DOHH2 (cell line): ENCODE data around the gene ZMAT3.

Experiments used
- H3F3A ChIP-seq: fragments of 200-600 bp; sonication (generic), shearing (Covaris generic); 2 replicates; pipeline ENCODE4 v1.6.0; 2016; ENCODE audit warnings: antibody characterized with exemption, mild to moderate bottlenecking; ENCODE audit not compliant: control insufficient read depth, insufficient read depth
- H3K27ac ChIP-seq: fragments of 200-600 bp; sonication (generic); 2 replicates; pipeline ENCODE4 v1.5.1; 2014; ENCODE audit warnings: low read depth, mild to moderate bottlenecking, low read length, moderate library complexity
- H3K27me3 ChIP-seq: fragments of 200-600 bp; sonication (generic); 2 replicates; pipeline ENCODE4 v1.6.1; 2014; ENCODE audit warnings: mild to moderate bottlenecking, low read length, mixed read lengths; ENCODE audit not compliant: control insufficient read depth
- H3K36me3 ChIP-seq: fragments of 200-600 bp; sonication (generic); 2 replicates; pipeline ENCODE4 v1.6.1; 2014; ENCODE audit warnings: mild to moderate bottlenecking, low read length, moderate library complexity, mixed read lengths; ENCODE audit not compliant: control insufficient read depth
- H3K4me1 ChIP-seq: fragments of 200-600 bp; sonication (generic); 2 replicates; pipeline ENCODE4 v1.6.1; 2014; ENCODE audit warnings: mild to moderate bottlenecking, low read length, mixed read lengths; ENCODE audit not compliant: control insufficient read depth
- H3K4me2 ChIP-seq: fragments of 200-600 bp; sonication (generic); 2 replicates; pipeline ENCODE4 v1.6.0; 2014; ENCODE audit warnings: mild to moderate bottlenecking, low read length, moderate library complexity
- H3K4me3 ChIP-seq: fragments of 200-600 bp; sonication (generic); 2 replicates; pipeline ENCODE4 v1.5.1; 2014; ENCODE audit warnings: mild to moderate bottlenecking, low read length, mixed read lengths
- H3K79me2 ChIP-seq: fragments of 200-600 bp; sonication (generic); 2 replicates; pipeline ENCODE4 v1.6.1; 2014; ENCODE audit warnings: mild to moderate bottlenecking, low read length, mixed read lengths; ENCODE audit not compliant: control insufficient read depth
- H3K9me2 ChIP-seq: fragments of 200-600 bp; sonication (generic); replicated peaks from 2 replicates; pipeline ENCODE4 v1.6.1; 2014; ENCODE audit warnings: mild to moderate bottlenecking, low read length, mixed read lengths; ENCODE audit not compliant: control insufficient read depth
- H3K9me3 ChIP-seq: fragments of 200-600 bp; sonication (generic); 2 replicates; pipeline ENCODE4 v1.6.1; 2014; ENCODE audit warnings: antibody characterized with exemption, low read length, mixed read lengths; ENCODE audit not compliant: control insufficient read depth, insufficient read depth
- H4K20me1 ChIP-seq: fragments of 200-600 bp; sonication (generic); 2 replicates; pipeline ENCODE4 v1.6.0; 2014; ENCODE audit warnings: low read depth, mild to moderate bottlenecking, antibody characterized with exemption, low read length, moderate library complexity; ENCODE audit not compliant: control insufficient read depth, insufficient read depth
- EZH2phosphoT487 ChIP-seq: fragments of 200-600 bp; sonication (generic); IDR thresholded peaks from 2 replicates; pipeline ENCODE4 v1.6.1; 2017; ENCODE audit warnings: borderline replicate concordance, mild to moderate bottlenecking, antibody characterized with exemption, low read length, moderate library complexity, mixed read lengths
- TF ChIP-seq, protein P1 (sequence below): fragments of 200-600 bp; sonication (generic); IDR thresholded peaks from one replicate; pipeline ENCODE4 v1.5.1; 2014; ENCODE audit warnings: antibody characterized with exemption, mild to moderate bottlenecking, low read depth, low read length; ENCODE audit not compliant: poor library complexity, severe bottlenecking

ZMAT3 gene

DNA sequence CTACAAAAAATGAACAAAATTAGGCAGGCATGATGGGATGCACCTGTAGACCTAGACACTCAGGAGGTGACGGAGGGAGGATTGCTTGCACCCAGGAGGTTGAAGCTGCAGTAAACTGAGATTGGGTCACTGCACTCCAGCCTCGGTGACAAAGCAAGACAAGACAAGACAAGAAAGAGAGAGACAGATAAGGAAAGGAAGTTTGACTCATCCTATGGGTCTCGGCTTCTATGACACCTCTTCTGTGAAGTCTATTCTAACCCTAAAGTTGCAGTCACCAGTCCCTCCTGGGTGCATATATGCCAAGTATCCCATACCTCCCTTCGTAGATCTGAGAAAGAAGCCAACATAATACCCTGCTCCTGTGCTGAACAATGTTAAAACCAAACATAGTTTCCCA, 7.9 kb upstream of the ZMAT3 start:
- Histone ChIP-seq H3K4me3 (no peak overlapping the region), H3K27ac (no peak overlapping the region), H4K20me1 (no peaks in the 10 kb centered on the region), H3K9me2 (no peaks in the 10 kb centered on the region), H3F3A (peaks cover 2% of the 10 kb centered on the region; the same call in 1 of the 2 replicates), H3K79me2 (no peaks in the 10 kb centered on the region), H3K9me3 (no peaks in the 10 kb centered on the region), H3K4me1 (peaks cover 14% of the 10 kb centered on the region), H3K27me3 (no peaks in the 10 kb centered on the region), H3K4me2 (no peak overlapping the region), H3K36me3 (no peaks in the 10 kb centered on the region)
- TF ChIP-seq, protein P1, sequence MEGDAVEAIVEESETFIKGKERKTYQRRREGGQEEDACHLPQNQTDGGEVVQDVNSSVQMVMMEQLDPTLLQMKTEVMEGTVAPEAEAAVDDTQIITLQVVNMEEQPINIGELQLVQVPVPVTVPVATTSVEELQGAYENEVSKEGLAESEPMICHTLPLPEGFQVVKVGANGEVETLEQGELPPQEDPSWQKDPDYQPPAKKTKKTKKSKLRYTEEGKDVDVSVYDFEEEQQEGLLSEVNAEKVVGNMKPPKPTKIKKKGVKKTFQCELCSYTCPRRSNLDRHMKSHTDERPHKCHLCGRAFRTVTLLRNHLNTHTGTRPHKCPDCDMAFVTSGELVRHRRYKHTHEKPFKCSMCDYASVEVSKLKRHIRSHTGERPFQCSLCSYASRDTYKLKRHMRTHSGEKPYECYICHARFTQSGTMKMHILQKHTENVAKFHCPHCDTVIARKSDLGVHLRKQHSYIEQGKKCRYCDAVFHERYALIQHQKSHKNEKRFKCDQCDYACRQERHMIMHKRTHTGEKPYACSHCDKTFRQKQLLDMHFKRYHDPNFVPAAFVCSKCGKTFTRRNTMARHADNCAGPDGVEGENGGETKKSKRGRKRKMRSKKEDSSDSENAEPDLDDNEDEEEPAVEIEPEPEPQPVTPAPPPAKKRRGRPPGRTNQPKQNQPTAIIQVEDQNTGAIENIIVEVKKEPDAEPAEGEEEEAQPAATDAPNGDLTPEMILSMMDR, result no peak
- no peak for TF ChIP-seq EZH2phosphoT487

DNA sequence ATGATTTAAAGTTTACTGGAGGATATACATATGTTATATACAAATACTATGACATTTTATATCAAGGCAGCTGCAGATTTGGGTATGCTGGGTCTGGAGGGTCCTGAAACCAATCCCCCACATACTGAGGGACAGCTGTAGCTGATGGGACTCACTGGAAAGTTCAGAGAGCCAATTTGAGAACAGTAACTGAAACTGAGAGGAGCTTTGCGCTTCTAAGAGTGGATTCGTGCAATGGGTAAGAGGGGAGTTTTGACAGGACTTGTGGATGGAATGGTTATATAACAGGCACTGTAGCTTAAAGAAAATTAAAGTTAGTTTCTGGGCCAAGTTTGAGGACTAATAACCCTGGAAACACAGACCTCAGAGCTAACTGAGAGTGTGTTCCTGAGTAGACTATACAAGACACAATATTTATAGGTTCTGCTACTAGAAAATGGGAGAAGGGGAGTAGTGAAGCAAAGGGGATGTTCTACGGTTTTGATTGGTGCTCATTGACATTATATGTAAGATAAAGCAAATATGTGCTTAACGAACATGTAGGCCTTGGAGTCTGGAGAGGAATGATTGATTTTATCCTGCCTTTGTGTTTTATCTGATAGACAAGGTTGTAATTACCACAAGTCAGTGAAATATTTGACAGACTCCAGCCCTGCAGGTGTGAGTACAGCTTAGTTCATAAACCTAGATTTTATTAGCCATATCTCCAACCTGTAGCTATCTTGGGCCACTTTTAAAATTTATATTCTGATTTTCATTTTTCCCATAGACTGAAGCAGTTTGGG, 4.8 kb upstream of the ZMAT3 start:
- H4K20me1 ChIP-seq, result no peaks in the 10 kb centered on the region
- no peaks in the 10 kb centered on the region for H3K27me3 ChIP-seq
- peaks cover under 1% of the 10 kb centered on the region; the same call in 1 of the 2 replicates for H3K79me2 ChIP-seq
- H3K4me3 ChIP-seq, result no peak overlapping the region
- no peaks in the 10 kb centered on the region for H3K9me2 ChIP-seq
- no peak overlapping the region for H3K4me2 ChIP-seq
- H3K9me3 ChIP-seq, result no peaks in the 10 kb centered on the region
- H3F3A ChIP-seq, result peaks cover 10% of the 10 kb centered on the region
- H3K27ac ChIP-seq, result no peak overlapping the region
- peaks cover 26% of the 10 kb centered on the region for H3K4me1 ChIP-seq
- peaks cover under 1% of the 10 kb centered on the region; the same call in 1 of the 2 replicates for H3K36me3 ChIP-seq
- TF ChIP-seq, protein P1, result no peak
- no peak for TF ChIP-seq EZH2phosphoT487

DNA sequence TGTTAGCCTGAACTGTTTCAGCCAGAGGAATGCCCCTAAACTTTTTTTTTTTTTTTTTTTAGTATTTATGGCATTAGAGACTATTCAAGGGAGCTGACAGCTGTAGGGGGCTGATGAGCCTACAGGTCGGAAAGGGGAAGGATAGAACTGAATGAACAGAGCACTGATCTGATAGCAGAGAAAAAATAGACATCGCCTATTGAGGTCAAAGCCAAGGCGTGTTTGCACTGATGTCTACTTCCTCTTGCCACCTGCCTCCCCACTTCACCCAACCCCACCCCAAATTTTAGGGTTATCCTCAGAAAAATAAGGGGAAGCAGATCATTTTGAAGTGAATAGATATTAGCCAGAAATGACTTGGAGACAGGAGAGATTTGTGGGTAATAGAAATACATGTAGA, 3.0 kb upstream of the ZMAT3 start:
- no peak overlapping the region for H3K4me3 ChIP-seq
- no peak overlapping the region for H3K27ac ChIP-seq
- peak overlapping the region; percentile 23 for H3K4me2 ChIP-seq
- H3K27me3 ChIP-seq, result no peaks in the 10 kb centered on the region
- no peaks in the 10 kb centered on the region for H4K20me1 ChIP-seq
- peaks cover 37% of the 10 kb centered on the region for H3K4me1 ChIP-seq
- no peak for TF ChIP-seq EZH2phosphoT487
- TF ChIP-seq, protein P1, result no peak
- no peaks in the 10 kb centered on the region for H3K9me3 ChIP-seq
- peaks cover 16% of the 10 kb centered on the region for H3F3A ChIP-seq
- peaks cover 19% of the 10 kb centered on the region for H3K79me2 ChIP-seq
- H3K36me3 ChIP-seq, result peaks cover 4% of the 10 kb centered on the region; the same call in 1 of the 2 replicates
- H3K9me2 ChIP-seq, result no peaks in the 10 kb centered on the region
